Urinary bladder (tissue), 4 donors: ENCODE measurements around the gene PHLDB2. TPM values are rescaled to one million over a fixed set of nuclear protein-coding genes. Genes with fewer than 3 reads are reported as not detected.

ENCODE experiments used
- DNase-seq: peaks from one replicate; pipeline ENCODE4 v3.0.0-alpha.2; 2015; ENCODE audit errors: extremely low spot score
- H3K27ac ChIP-seq: one replicate; pipeline ENCODE4 v1.5.1; 2013; ENCODE audit warnings: low read depth, mild to moderate bottlenecking, moderate library complexity
- H3K36me3 ChIP-seq: one replicate; pipeline ENCODE4 v1.6.1; 2013; ENCODE audit warnings: mild to moderate bottlenecking, moderate library complexity; ENCODE audit not compliant: insufficient read depth
- H3K4me1 ChIP-seq: one replicate; pipeline ENCODE4 v1.6.1; 2013; ENCODE audit warnings: mild to moderate bottlenecking, moderate library complexity; ENCODE audit not compliant: insufficient read depth
- H3K4me3 ChIP-seq: one replicate; pipeline ENCODE4 v1.5.1; 2013; ENCODE audit warnings: low read depth, low read length
- WGBS: extraction: QIAGEN DNeasy Blood & Tissue Kit; methylation state at CpG from one replicate; pipeline ENCODE4 v1.1.7; 2013; 5-methylcytosine and 5-hydroxymethylcytosine counted together
- polyA plus RNA-seq: library from polyadenylated mRNA; stranded (reverse); fragments of 200-250 nt; gene quantifications from one replicate; pipeline ENCODE4 v1.2.3, GENCODE V29; 2013
- total RNA-seq: library from RNA; depleted of rRNA; stranded (reverse); fragments of >200 nt; gene quantifications from one replicate; pipeline ENCODE4 v1.2.3, GENCODE V29; 2014
- donor health status: healthy with polysubstance abuse.
- donor health status: healthy.

Gene PHLDB2
- total and polyA plus RNA-seq, 2 donors: 58.1 to 173 TPM

GRCh38 chr3:111906656-111907055 lies 47.6 kb downstream of the PHLDB2 start:
- no peak for DNase-seq
- Histone ChIP-seq H3K4me3 (no peak overlapping the region), H3K4me1 (no peaks in the 10 kb centered on the region), H3K27ac (no peak overlapping the region), H3K36me3 (no peaks in the 10 kb centered on the region)
- 44% methylated on average over 2 of the region's 2 CpGs for WGBS

GRCh38 chr3:111907151-111907550 lies 48.1 kb downstream of the PHLDB2 start:
- WGBS: 32% methylated on average over 4 of the region's 4 CpGs
- H3K27ac ChIP-seq: no peak overlapping the region
- no peaks in the 10 kb centered on the region for H3K4me1 ChIP-seq
- H3K36me3 ChIP-seq: no peaks in the 10 kb centered on the region
- H3K4me3 ChIP-seq: no peak overlapping the region
- no peak for DNase-seq

- no peak overlapping the region for H3K27ac ChIP-seq
- no peak for DNase-seq
- 8% methylated on average over 2 of the region's 2 CpGs for WGBS
- no peaks in the 10 kb centered on the region for H3K36me3 ChIP-seq
- no peaks in the 10 kb centered on the region for H3K4me1 ChIP-seq
- H3K4me3 ChIP-seq: no peak overlapping the region
These were observed 51.7 kb downstream of the PHLDB2 start for GRCh38 chr3:111910806-111911205.

- H3K36me3 ChIP-seq: no peaks in the 10 kb centered on the region
- WGBS: 63% methylated on average over 3 of the region's 3 CpGs
- no peaks in the 10 kb centered on the region for H3K4me1 ChIP-seq
- H3K27ac ChIP-seq: no peak overlapping the region
- H3K4me3 ChIP-seq: no peak overlapping the region
- no peak for DNase-seq
These were observed 52.4 kb downstream of the PHLDB2 start for GRCh38 chr3:111911446-111911845.

GRCh38 chr3:111913163-111913763 lies 54.2 kb downstream of the PHLDB2 start:
- DNase-seq: no peak
- Histone ChIP-seq H3K27ac (no peak overlapping the region), H3K36me3 (no peaks in the 10 kb centered on the region), H3K4me3 (no peak overlapping the region), H3K4me1 (no peaks in the 10 kb centered on the region)
- 54% methylated on average over 8 of the region's 8 CpGs for WGBS

- Histone ChIP-seq H3K36me3 (no peaks in the 10 kb centered on the region), H3K4me3 (no peak overlapping the region), H3K4me1 (no peaks in the 10 kb centered on the region), H3K27ac (no peak overlapping the region)
- DNase-seq: no peak
- 41% methylated on average over 3 of the region's 3 CpGs for WGBS
These were observed 56.8 kb downstream of the PHLDB2 start for GRCh38 chr3:111915905-111916304.

GRCh38 chr3:111917300-111917699 lies 58.2 kb downstream of the PHLDB2 start:
- Histone ChIP-seq H3K4me3 (no peak overlapping the region), H3K27ac (no peak overlapping the region), H3K36me3 (peaks cover under 1% of the 10 kb centered on the region), H3K4me1 (no peaks in the 10 kb centered on the region)
- 46% methylated on average over 1 of the region's 1 CpG for WGBS
- DNase-seq: no peak

- DNase-seq: no peak
- Histone ChIP-seq H3K36me3 (peaks cover 4% of the 10 kb centered on the region), H3K4me3 (no peak overlapping the region), H3K27ac (no peak overlapping the region), H3K4me1 (no peaks in the 10 kb centered on the region)
- whole genome bisulfite sequencing: 76% methylated on average over 9 of the region's 9 CpGs
These were observed 60.5 kb downstream of the PHLDB2 start for GRCh38 chr3:111919370-111920065.

- Histone ChIP-seq H3K36me3 (peaks cover 4% of the 10 kb centered on the region), H3K27ac (no peak overlapping the region), H3K4me1 (no peaks in the 10 kb centered on the region), H3K4me3 (no peak overlapping the region)
- 44% methylated on average over 1 of the region's 1 CpG for WGBS
- no peak for DNase-seq
These were observed 62.1 kb downstream of the PHLDB2 start for GRCh38 chr3:111921181-111921580.

- Histone ChIP-seq H3K36me3 (peaks cover 4% of the 10 kb centered on the region), H3K4me1 (no peaks in the 10 kb centered on the region), H3K27ac (no peak overlapping the region), H3K4me3 (no peak overlapping the region)
- no peak for DNase-seq
- WGBS: 45% methylated on average over 2 of the region's 2 CpGs
These were observed 64.2 kb downstream of the PHLDB2 start for GRCh38 chr3:111923095-111923771.

GRCh38 chr3:111923806-111924205 lies 64.7 kb downstream of the PHLDB2 start:
- Histone ChIP-seq H3K4me3 (no peak overlapping the region), H3K4me1 (no peaks in the 10 kb centered on the region), H3K36me3 (peaks cover 4% of the 10 kb centered on the region), H3K27ac (no peak overlapping the region)
- DNase-seq: no peak
- WGBS: 0% methylated on average over 1 of the region's 1 CpG

GRCh38 chr3:111924283-111924682 lies 65.2 kb downstream of the PHLDB2 start:
- Histone ChIP-seq H3K36me3 (peaks cover 4% of the 10 kb centered on the region), H3K4me1 (no peaks in the 10 kb centered on the region), H3K4me3 (no peak overlapping the region), H3K27ac (no peak overlapping the region)
- WGBS: 35% methylated on average over 6 of the region's 6 CpGs
- no peak for DNase-seq

- Histone ChIP-seq H3K4me1 (no peaks in the 10 kb centered on the region), H3K4me3 (no peak overlapping the region), H3K36me3 (peaks cover 4% of the 10 kb centered on the region), H3K27ac (no peak overlapping the region)
- 16% methylated on average over 3 of the region's 3 CpGs for WGBS
- DNase-seq: no peak
These were observed 67.2 kb downstream of the PHLDB2 start for GRCh38 chr3:111926266-111926676.

GRCh38 chr3:111928613-111929012 lies 69.5 kb downstream of the PHLDB2 start:
- Histone ChIP-seq H3K4me1 (no peaks in the 10 kb centered on the region), H3K27ac (no peak overlapping the region), H3K36me3 (no peaks in the 10 kb centered on the region), H3K4me3 (no peak overlapping the region)
- WGBS: 74% methylated on average over 2 of the region's 2 CpGs
- no peak for DNase-seq
